ENCODE measurements around the gene GPSM3. TPM values are rescaled to one million over a fixed set of nuclear protein-coding genes. Genes with fewer than 3 reads are reported as not detected.

The GPSM3 gene
- total RNA-seq, 4 donors from 2014 or later = 10.0 to 46.2 (median 12.0) TPM

DNA sequence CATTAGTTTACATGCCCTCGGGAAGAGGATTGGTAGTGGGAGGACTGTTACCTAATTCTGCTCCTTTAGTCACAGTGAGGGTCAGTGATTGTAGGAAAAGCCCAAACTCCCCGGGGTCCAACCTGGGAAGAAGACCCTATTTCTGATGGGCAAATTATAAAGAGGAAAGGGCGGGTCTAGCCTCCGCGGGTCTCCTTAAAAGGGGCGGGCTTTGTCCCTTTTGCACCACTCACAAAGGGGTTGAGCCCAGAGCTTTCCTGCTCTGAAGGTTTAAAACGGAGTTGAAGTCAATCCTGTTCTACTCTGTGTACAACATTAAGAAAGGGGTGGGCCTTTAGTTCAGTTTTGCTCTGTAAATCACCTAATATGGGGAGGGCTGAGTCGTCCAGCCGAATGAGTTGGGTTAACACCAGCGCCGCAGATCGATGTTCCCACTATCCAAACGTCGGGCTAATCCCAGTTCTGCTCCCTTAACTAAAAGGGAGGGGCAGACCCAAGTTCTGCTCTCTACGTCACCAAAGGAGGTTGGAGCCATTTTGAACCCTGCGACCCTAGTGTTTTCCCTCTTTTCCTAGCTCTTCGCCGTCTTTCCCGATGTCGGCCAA is 15.2 kb downstream of the GPSM3 start:
- TF ChIP-seq, protein P1, sequence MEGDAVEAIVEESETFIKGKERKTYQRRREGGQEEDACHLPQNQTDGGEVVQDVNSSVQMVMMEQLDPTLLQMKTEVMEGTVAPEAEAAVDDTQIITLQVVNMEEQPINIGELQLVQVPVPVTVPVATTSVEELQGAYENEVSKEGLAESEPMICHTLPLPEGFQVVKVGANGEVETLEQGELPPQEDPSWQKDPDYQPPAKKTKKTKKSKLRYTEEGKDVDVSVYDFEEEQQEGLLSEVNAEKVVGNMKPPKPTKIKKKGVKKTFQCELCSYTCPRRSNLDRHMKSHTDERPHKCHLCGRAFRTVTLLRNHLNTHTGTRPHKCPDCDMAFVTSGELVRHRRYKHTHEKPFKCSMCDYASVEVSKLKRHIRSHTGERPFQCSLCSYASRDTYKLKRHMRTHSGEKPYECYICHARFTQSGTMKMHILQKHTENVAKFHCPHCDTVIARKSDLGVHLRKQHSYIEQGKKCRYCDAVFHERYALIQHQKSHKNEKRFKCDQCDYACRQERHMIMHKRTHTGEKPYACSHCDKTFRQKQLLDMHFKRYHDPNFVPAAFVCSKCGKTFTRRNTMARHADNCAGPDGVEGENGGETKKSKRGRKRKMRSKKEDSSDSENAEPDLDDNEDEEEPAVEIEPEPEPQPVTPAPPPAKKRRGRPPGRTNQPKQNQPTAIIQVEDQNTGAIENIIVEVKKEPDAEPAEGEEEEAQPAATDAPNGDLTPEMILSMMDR (IDR thresholded peaks at IDR 0.05; ENCODE audit: low read depth) = no peak

- TF ChIP-seq, protein P1 (IDR thresholded peaks at IDR 0.05; ENCODE audit: low read depth) = no peak
Measured at GRCh38 chr6:32176476-32177182, 15.8 kb downstream of the GPSM3 start.

DNA sequence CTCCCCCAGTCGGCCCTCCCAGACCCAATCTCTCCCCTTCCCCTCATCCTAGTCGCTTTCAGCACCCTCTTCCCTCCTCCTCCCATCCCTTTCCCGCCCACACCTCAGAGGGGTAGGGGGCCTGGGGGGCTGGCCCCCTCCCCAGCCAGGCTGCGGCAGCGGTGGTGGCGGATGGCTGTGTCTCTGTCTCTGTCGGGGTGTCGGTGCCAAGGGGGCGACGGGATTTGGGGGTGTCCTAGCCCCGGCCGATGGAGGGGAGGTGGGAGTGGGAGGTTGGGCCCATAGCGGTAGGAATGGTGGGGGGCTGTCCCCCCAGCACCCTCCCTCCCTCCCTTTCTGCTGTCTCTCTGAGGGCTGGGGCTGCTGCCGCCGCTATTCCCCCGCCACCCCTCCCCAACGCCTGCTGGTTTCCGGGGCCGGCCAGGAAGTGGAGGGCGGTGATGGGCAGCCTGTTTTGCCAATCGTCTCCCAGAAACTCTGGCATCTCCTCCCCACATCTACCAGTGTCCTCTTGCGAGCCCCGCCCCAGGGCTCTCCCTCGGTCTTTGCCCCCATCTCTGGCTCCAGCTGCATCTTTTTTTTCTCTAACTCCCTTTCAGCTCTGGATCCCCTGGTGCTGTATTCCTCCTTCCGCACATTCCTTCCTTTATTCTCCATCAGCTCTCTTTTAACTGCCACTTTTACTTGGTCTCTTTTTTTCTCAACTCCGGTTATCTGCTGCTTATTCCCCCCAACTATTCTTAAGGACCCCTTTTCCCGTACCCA is 16.6 kb downstream of the GPSM3 start, which contains the start of gene AGPAT1:
Gene AGPAT1, minus strand, starts transcription at position 374 of the 765 bp plus-strand sequence. CDS start 4,588 bp downstream, outside the sequence.
- TF ChIP-seq, protein P1 (IDR thresholded peaks at IDR 0.05; ENCODE audit: low read depth) = no peak

DNA sequence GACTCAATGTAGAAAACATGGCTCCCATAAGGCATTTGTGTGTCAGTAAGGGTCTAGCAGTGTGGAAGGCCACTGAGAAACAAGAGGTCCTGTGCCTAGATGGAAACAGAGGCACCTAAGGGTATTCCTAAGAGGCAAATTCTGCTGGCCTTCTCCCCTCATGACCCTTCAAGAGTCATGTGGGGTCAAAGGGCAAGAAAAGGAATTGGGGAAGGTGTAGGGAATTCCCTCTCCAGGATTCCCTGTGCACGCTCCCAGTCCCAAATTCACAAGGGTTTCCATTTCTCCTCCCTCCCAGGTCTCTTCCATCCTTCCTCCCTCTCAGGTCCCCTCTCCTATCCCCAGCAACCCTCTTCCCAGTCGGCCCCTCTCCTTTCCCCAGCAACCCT is 17.1 kb downstream of the GPSM3 start:
- TF ChIP-seq, protein P1 (IDR thresholded peaks at IDR 0.05; ENCODE audit: low read depth) = no peak

DNA sequence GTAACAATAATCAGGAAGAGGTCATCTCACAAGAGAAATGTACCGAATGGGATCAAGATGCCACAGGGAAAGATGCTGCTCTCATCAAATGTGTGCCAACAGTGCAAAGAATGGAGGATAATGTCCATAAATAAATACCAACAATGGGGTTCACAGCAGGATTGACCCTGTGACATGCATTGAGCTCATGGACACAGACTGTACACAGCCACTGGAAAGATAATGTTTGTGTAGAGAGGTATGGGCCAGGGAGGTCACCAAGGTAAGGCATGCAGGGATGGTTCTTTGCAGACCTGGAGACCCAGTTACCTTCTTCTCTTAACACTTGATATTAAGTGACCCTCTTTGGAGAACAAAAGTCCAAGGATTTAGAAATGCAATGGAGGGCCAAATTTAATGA is 18.0 kb downstream of the GPSM3 start:
- TF ChIP-seq, protein P1 (IDR thresholded peaks at IDR 0.05; ENCODE audit: low read depth) = no peak

GRCh38 chr6:32173051-32173727 is 19.3 kb downstream of the GPSM3 start:
- TF ChIP-seq, protein P1 (IDR thresholded peaks at IDR 0.05; ENCODE audit: low read depth) = no peak
